ENCODE results near the gene B3GNT5.

DNA sequence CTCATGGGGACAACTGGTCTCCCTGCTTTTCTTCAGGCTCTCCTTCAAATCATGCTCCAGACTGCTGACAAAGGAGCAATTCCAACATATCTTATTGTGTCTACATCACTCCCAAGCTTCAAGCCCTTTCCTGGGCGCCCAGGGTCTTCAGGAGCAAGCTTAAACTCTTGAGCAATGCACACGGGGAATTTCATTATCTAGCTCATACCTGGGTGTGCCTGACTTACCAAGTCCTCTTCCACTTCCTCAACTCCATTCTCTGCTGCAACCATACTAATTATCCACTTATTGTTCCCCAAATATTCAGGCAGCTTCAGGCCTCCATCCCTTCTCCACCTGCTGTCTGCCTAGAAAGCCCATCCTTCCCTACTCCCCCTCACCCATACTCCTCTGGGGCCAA is 50.6 kb downstream of the B3GNT5 start:
- TF ChIP-seq, protein P1, sequence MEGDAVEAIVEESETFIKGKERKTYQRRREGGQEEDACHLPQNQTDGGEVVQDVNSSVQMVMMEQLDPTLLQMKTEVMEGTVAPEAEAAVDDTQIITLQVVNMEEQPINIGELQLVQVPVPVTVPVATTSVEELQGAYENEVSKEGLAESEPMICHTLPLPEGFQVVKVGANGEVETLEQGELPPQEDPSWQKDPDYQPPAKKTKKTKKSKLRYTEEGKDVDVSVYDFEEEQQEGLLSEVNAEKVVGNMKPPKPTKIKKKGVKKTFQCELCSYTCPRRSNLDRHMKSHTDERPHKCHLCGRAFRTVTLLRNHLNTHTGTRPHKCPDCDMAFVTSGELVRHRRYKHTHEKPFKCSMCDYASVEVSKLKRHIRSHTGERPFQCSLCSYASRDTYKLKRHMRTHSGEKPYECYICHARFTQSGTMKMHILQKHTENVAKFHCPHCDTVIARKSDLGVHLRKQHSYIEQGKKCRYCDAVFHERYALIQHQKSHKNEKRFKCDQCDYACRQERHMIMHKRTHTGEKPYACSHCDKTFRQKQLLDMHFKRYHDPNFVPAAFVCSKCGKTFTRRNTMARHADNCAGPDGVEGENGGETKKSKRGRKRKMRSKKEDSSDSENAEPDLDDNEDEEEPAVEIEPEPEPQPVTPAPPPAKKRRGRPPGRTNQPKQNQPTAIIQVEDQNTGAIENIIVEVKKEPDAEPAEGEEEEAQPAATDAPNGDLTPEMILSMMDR (IDR thresholded peaks at IDR 0.05), result no peak
- TF ChIP-seq POLR2A (IDR thresholded peaks at IDR 0.05), result no peak

All from adrenal gland (tissue), 5 donors.